Astrocyte of the hippocampus (primary cell): ENCODE measurements around the gene SMAD1.
"Not testable (repeated sequence)": the region's sequence is repeated elsewhere in the genome, so short reads cannot be mapped to it uniquely, and the experiment has no call there.

Source experiments
- DNase-seq: peaks from one replicate; pipeline ENCODE4 v3.0.0; 2011; ENCODE audit warnings: low read depth, low spot score

SMAD1 gene

GRCh38 chr4:145563293-145563985, 81.8 kb downstream of the SMAD1 start:
- DNase-seq, result no peak

- no peak for DNase-seq
These were observed 82.9 kb downstream of the SMAD1 start for GRCh38 chr4:145564540-145564939.

- DNase-seq, result no peak
These were observed 83.7 kb downstream of the SMAD1 start for GRCh38 chr4:145565328-145565727.

- DNase-seq, result no peak
These were observed 84.5 kb downstream of the SMAD1 start for GRCh38 chr4:145566086-145566708.

- no peak for DNase-seq
These were observed 85.1 kb downstream of the SMAD1 start for GRCh38 chr4:145566768-145567167.

GRCh38 chr4:145567516-145567915, 85.9 kb downstream of the SMAD1 start:
- DNase-seq, result no peak

GRCh38 chr4:145574546-145574945, 92.9 kb downstream of the SMAD1 start:
- not testable (repeated sequence) for DNase-seq

GRCh38 chr4:145580906-145581305, 99.3 kb downstream of the SMAD1 start:
- peak; percentile 65 for DNase-seq

- no peak for DNase-seq
These were observed 101.8 kb downstream of the SMAD1 start for GRCh38 chr4:145583191-145584055.

- DNase-seq, result no peak
These were observed 105.6 kb downstream of the SMAD1 start for GRCh38 chr4:145587088-145587754.

- not testable (repeated sequence) for DNase-seq
These were observed 107.7 kb downstream of the SMAD1 start for GRCh38 chr4:145589381-145589780.

- DNase-seq, result no peak
These were observed 108.5 kb downstream of the SMAD1 start for GRCh38 chr4:145589916-145590702.

GRCh38 chr4:145602129-145602760, 120.6 kb downstream of the SMAD1 start:
- DNase-seq, result no peak

GRCh38 chr4:145605941-145606340, 124.3 kb downstream of the SMAD1 start:
- no peak for DNase-seq
